Measurements from ENCODE around the gene CHRNG. TPM values are rescaled to one million over a fixed set of nuclear protein-coding genes. Genes with fewer than 3 reads are reported as not detected.

Gene CHRNG
- polyA plus RNA-seq, 2 of the 4 experiments (the other 2 are of a cell fraction), result not detected

GRCh38 chr2:232490221-232491138, 49.0 kb upstream of the CHRNG start:
- CTCF ChIA-PET, result interaction anchor here (0.7 to 0.9 kb wide), 2 partner anchors 46 to 121 kb away, joined by 3 read pairs; no protein-coding TSS in a partner anchor
- no peak for FAIRE-seq
- Histone ChIP-seq H3K4me2 (no peak overlapping the region), H3K4me1 (peaks cover 6% of the 10 kb centered on the region; the same call in 1 of the 3 replicates), H3K9me3 (no peaks in the 10 kb centered on the region), H3K27ac (no peak overlapping the region), H3K4me3 (no peak overlapping the region)
- no peak for TF ChIP-seq EHF (CRISPR knock-in tag; IDR thresholded peaks at IDR 0.05)
- TF ChIP-seq RNF2 (IDR thresholded peaks at IDR 0.05; ENCODE audit: borderline replicate concordance, low read depth), result no peak
- 80% methylated on average over 26 of the region's 30 CpGs for WGBS (ENCODE audit: missing lambda C conversion rate)
- ATAC-seq, result no peak
- POLR2A ChIA-PET, result no interaction called here
- DNase-seq (ENCODE audit: low read depth in 1 of 2, low spot score in 1 of 2), result no peak

GRCh38 chr2:232491139-232491780, 48.2 kb upstream of the CHRNG start:
- TF ChIP-seq HOXB5 (CRISPR knock-in tag; IDR thresholded peaks at IDR 0.05), result no peak
- CTCF ChIA-PET, result interaction anchor here (0.9 kb wide), 1 partner anchor 46 kb away, joined by 3 read pairs; no protein-coding TSS in a partner anchor
- DNase-seq (ENCODE audit: low read depth in 1 of 2, low spot score in 1 of 2) (no peak), FAIRE-seq (no peak), ATAC-seq (no peak)
- Histone ChIP-seq H3K4me3 (no peak overlapping the region), H3K9me3 (no peaks in the 10 kb centered on the region), H3K4me1 (peaks cover 6% of the 10 kb centered on the region; the same call in 1 of the 3 replicates), H3K27ac (no peak overlapping the region), H3K4me2 (no peak overlapping the region)
- 87% methylated on average over 10 of the region's 12 CpGs for WGBS (ENCODE audit: missing lambda C conversion rate)
- POLR2A ChIA-PET, result no interaction called here

- ChIA-PET CTCF (no interaction called here), POLR2A (no interaction called here)
- FAIRE-seq, result no peak
- no peak for ATAC-seq
- no peaks in the 10 kb centered on the region for H3K9me3 ChIP-seq
- no peak for DNase-seq (ENCODE audit: low read depth in 1 of 2, low spot score in 1 of 2)
- WGBS (ENCODE audit: missing lambda C conversion rate), result 61% methylated on average over 8 of the region's 8 CpGs
- H3K4me2 ChIP-seq, result no peak overlapping the region
- peaks cover under 1% of the 10 kb centered on the region; the same call in 1 of the 3 replicates for H3K4me1 ChIP-seq
- no peak overlapping the region for H3K27ac ChIP-seq
- no peak overlapping the region for H3K4me3 ChIP-seq
- TF ChIP-seq MYC (IDR thresholded peaks at IDR 0.05; ENCODE audit: borderline replicate concordance, low read length), result no peak
- TF ChIP-seq EHF (CRISPR knock-in tag; IDR thresholded peaks at IDR 0.05), result no peak
- TF ChIP-seq KDM1A (IDR thresholded peaks at IDR 0.05; ENCODE audit: low read depth), result no peak
- no peak for TF ChIP-seq PHF8 (IDR thresholded peaks at IDR 0.05; ENCODE audit: borderline replicate concordance, low read depth)
- no peak for TF ChIP-seq ZNF302 (CRISPR knock-in tag; IDR thresholded peaks at IDR 0.05)
- TF ChIP-seq HDAC2 (IDR thresholded peaks at IDR 0.05), result no peak
- no peak for TF ChIP-seq CBX8 (IDR thresholded peaks at IDR 0.05)
- no peak for TF ChIP-seq MAFK (IDR thresholded peaks at IDR 0.05; ENCODE audit: partially characterized antibody)
- TF ChIP-seq HOXB5 (CRISPR knock-in tag; IDR thresholded peaks at IDR 0.05), result no peak
- TF ChIP-seq CHD4 (IDR thresholded peaks at IDR 0.05; ENCODE audit: borderline replicate concordance), result no peak
- no peak for TF ChIP-seq NR3C1 (IDR thresholded peaks at IDR 0.05)
- TF ChIP-seq JUN (IDR thresholded peaks at IDR 0.05), result no peak
Measured at GRCh38 chr2:232492236-232492848, 47.1 kb upstream of the CHRNG start.

- DNase-seq (ENCODE audit: low read depth in 1 of 2, low spot score in 1 of 2) (no peak), FAIRE-seq (no peak), ATAC-seq (no peak)
- Histone ChIP-seq H3K4me2 (no peak overlapping the region), H3K9me3 (no peaks in the 10 kb centered on the region), H3K4me1 (no peaks in the 10 kb centered on the region), H3K27ac (no peak overlapping the region), H3K4me3 (no peak overlapping the region)
- 67% methylated on average over 23 of the region's 24 CpGs for WGBS (ENCODE audit: missing lambda C conversion rate)
- CTCF ChIA-PET, result interaction anchor here (1.0 to 1.1 kb wide), 2 partner anchors 29 to 46 kb away, joined by 3 to 4 read pairs; no protein-coding TSS in a partner anchor
- POLR2A ChIA-PET, result no interaction called here
- no peak for TF ChIP-seq NPAS2 (CRISPR knock-in tag; IDR thresholded peaks at IDR 0.05; ENCODE audit: borderline replicate concordance)
- no peak for TF ChIP-seq TP53 (CRISPR knock-in tag; IDR thresholded peaks at IDR 0.05)
- no peak for TF ChIP-seq CTCF (IDR thresholded peaks at IDR 0.05)
- TF ChIP-seq EP300 (IDR thresholded peaks at IDR 0.05), result no peak
- no peak for TF ChIP-seq HDAC2 (IDR thresholded peaks at IDR 0.05)
- no peak for TF ChIP-seq ESRRA (IDR thresholded peaks at IDR 0.05; ENCODE audit: borderline replicate concordance, low read length)
- TF ChIP-seq NR3C1 (IDR thresholded peaks at IDR 0.05), result no peak
- no peak for TF ChIP-seq ZNF302 (CRISPR knock-in tag; IDR thresholded peaks at IDR 0.05)
- no peak for TF ChIP-seq JUN (IDR thresholded peaks at IDR 0.05)
- TF ChIP-seq REST (IDR thresholded peaks at IDR 0.05), result no peak
- TF ChIP-seq RCOR1 (IDR thresholded peaks at IDR 0.05; ENCODE audit: low read depth, low read length), result no peak
Measured at GRCh38 chr2:232492963-232493700, 46.4 kb upstream of the CHRNG start.

Measured in A549 (cell line).